Measurements from ENCODE around the gene DNAJC17.

DNA sequence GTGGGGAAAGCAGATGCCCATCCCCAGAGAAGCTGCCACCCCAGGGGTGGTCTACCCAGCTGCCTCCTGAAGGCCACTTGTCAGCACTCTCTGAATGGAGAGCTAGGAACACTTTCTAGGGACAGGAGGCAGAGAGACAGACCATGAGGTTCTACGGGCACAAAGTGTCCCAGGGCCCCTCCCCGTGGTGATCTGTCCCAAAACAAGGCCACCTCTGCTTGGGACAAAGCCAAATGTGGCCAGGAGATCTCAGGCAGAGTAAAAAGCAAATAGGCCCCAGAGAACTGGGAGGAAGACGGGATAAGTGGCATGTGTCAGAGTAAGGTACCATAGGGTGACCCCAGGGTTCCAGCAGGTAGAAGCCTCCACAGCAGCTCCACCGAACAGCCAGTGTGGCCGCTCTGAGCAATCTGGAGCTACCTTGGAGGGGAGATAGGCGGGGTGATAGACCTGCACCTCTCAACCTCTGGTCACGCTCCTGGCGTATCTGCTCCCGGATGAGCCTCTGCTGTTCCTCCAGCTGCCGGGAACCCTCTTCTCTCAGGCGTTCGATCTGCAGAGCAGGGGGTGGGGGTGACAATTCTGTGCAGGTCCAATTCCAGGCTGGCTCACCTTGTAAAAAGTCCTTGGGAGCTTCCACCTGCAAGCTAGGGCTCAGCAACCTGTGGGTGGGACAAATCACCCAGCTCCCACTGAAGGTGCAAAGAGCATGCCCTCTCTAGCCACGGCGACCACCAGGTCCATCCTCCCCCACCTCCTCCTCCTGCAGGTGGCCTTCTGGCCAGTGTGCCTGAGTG lies 31.3 kb downstream of the DNAJC17 start:
- TF ChIP-seq, protein P1, sequence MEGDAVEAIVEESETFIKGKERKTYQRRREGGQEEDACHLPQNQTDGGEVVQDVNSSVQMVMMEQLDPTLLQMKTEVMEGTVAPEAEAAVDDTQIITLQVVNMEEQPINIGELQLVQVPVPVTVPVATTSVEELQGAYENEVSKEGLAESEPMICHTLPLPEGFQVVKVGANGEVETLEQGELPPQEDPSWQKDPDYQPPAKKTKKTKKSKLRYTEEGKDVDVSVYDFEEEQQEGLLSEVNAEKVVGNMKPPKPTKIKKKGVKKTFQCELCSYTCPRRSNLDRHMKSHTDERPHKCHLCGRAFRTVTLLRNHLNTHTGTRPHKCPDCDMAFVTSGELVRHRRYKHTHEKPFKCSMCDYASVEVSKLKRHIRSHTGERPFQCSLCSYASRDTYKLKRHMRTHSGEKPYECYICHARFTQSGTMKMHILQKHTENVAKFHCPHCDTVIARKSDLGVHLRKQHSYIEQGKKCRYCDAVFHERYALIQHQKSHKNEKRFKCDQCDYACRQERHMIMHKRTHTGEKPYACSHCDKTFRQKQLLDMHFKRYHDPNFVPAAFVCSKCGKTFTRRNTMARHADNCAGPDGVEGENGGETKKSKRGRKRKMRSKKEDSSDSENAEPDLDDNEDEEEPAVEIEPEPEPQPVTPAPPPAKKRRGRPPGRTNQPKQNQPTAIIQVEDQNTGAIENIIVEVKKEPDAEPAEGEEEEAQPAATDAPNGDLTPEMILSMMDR (IDR thresholded peaks at IDR 0.05) = no peak
- TF ChIP-seq SIN3A (IDR thresholded peaks at IDR 0.05; ENCODE audit: borderline replicate concordance, insufficient read depth, low read depth, low read length) = no peak
- TF ChIP-seq, protein P2, sequence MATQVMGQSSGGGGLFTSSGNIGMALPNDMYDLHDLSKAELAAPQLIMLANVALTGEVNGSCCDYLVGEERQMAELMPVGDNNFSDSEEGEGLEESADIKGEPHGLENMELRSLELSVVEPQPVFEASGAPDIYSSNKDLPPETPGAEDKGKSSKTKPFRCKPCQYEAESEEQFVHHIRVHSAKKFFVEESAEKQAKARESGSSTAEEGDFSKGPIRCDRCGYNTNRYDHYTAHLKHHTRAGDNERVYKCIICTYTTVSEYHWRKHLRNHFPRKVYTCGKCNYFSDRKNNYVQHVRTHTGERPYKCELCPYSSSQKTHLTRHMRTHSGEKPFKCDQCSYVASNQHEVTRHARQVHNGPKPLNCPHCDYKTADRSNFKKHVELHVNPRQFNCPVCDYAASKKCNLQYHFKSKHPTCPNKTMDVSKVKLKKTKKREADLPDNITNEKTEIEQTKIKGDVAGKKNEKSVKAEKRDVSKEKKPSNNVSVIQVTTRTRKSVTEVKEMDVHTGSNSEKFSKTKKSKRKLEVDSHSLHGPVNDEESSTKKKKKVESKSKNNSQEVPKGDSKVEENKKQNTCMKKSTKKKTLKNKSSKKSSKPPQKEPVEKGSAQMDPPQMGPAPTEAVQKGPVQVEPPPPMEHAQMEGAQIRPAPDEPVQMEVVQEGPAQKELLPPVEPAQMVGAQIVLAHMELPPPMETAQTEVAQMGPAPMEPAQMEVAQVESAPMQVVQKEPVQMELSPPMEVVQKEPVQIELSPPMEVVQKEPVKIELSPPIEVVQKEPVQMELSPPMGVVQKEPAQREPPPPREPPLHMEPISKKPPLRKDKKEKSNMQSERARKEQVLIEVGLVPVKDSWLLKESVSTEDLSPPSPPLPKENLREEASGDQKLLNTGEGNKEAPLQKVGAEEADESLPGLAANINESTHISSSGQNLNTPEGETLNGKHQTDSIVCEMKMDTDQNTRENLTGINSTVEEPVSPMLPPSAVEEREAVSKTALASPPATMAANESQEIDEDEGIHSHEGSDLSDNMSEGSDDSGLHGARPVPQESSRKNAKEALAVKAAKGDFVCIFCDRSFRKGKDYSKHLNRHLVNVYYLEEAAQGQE (IDR thresholded peaks at IDR 0.05; ENCODE audit: insufficient read depth in 1 of 2, low read depth in 2 of 2, low read length in 1 of 2) = no peak
- no peak for TF ChIP-seq TCF7L2 (IDR thresholded peaks at IDR 0.05; ENCODE audit: low read depth, low read length)
